A673 (cell line): ENCODE measurements around the gene DCUN1D4. TPM values are rescaled to one million over a fixed set of nuclear protein-coding genes. Genes with fewer than 3 reads are reported as not detected.
"Not testable (repeated sequence)": the region's sequence is repeated elsewhere in the genome, so short reads cannot be mapped to it uniquely, and the experiment has no call there.

ENCODE experiments used
- BruUV-seq: library from RNA; stranded (reverse); fragments of 400-500 nt; replicated peaks from 2 replicates; lab custom pipeline; 2021; lab: Mats Ljungman, UMichigan
- CTCF ChIA-PET: fragments of 300-600 bp; sonication (Branson Sonifier 250); formaldehyde crosslinking; loops from one replicate; lab custom pipeline; 2022; ENCODE audit warnings: antibody characterized with exemption; lab: Charles Lee
- POLR2A ChIA-PET: fragments of 300-600 bp; sonication (Branson Sonifier 250); formaldehyde crosslinking; loops from one replicate; lab custom pipeline; 2022; ENCODE audit warnings: antibody characterized with exemption; ENCODE audit not compliant: low non-redundant PET; lab: Charles Lee
- DNase-seq: peaks from one replicate; pipeline ENCODE4 v3.0.0-alpha.2; 2015; ENCODE audit warnings: low spot score
- H3K27ac ChIP-seq: fragments of 200-600 bp; sonication (generic); 2 replicates; pipeline ENCODE4 v1.5.1; 2016; ENCODE audit warnings: mixed run types, low read depth, mild to moderate bottlenecking, mixed read lengths, antibody characterized with exemption, low read length; ENCODE audit not compliant: poor library complexity, severe bottlenecking
- H3K27me3 ChIP-seq: fragments of 200-600 bp; sonication (generic); replicated peaks from 2 replicates; pipeline ENCODE4 v1.6.1; 2017; ENCODE audit warnings: mixed run types, low read depth, mild to moderate bottlenecking, mixed read lengths, antibody characterized with exemption, low read length; ENCODE audit not compliant: insufficient read depth, poor library complexity
- H3K36me3 ChIP-seq: fragments of 200-600 bp; sonication (generic); 2 replicates; pipeline ENCODE4 v1.6.1; 2016; ENCODE audit warnings: mixed run types, mild to moderate bottlenecking, mixed read lengths, antibody characterized with exemption, low read length; ENCODE audit not compliant: insufficient read depth, poor library complexity, severe bottlenecking
- H3K4me1 ChIP-seq: fragments of 200-600 bp; sonication (generic); 2 replicates; pipeline ENCODE4 v1.6.1; 2017; ENCODE audit warnings: mixed run types, mild to moderate bottlenecking, mixed read lengths, antibody characterized with exemption, low read length; ENCODE audit not compliant: insufficient read depth, poor library complexity, severe bottlenecking
- H3K4me3 ChIP-seq: fragments of 200-600 bp; sonication (generic); 2 replicates; pipeline ENCODE4 v1.5.1; 2016; ENCODE audit warnings: low read depth, mixed run types, mild to moderate bottlenecking, mixed read lengths, low read length; ENCODE audit not compliant: poor library complexity, severe bottlenecking
- H3K9me3 ChIP-seq: fragments of 200-600 bp; sonication (generic); 2 replicates; pipeline ENCODE4 v1.6.1; 2016; ENCODE audit warnings: mixed run types, low read depth, mild to moderate bottlenecking, mixed read lengths, antibody characterized with exemption, low read length; ENCODE audit not compliant: poor library complexity, severe bottlenecking
- EZH2 ChIP-seq: fragments of 200-600 bp; sonication (generic); IDR thresholded peaks from 2 replicates; pipeline ENCODE4 v1.6.1; 2017; ENCODE audit warnings: borderline replicate concordance, low read depth, mild to moderate bottlenecking, mixed read lengths, antibody characterized with exemption, low read length; ENCODE audit not compliant: poor library complexity, severe bottlenecking
- intact Hi-C: fragments of 100-400 bp; cut with micrococcal nuclease; formaldehyde crosslinking; loops from one replicate; pipeline ENCODE4 v1.10.0; 2022; ENCODE audit not compliant: unreplicated experiment
- total RNA-seq: library from RNA; stranded (reverse); gene quantifications from 2 replicates; pipeline ENCODE4 v1.2.3, GENCODE V29; 2021
- TF ChIP-seq, protein P1 (sequence below): fragments of 300-800, 200-600 bp; sonication (generic); conservative IDR thresholded peaks from 2 replicates; pipeline ENCODE4 v1.5.1; 2017; ENCODE audit warnings: low read depth, mild to moderate bottlenecking, antibody characterized with exemption, low read length, moderate library complexity, mixed read lengths

DCUN1D4 gene
- total RNA-seq, 1 experiment from 2014 or later, result 21.5 TPM

DNA sequence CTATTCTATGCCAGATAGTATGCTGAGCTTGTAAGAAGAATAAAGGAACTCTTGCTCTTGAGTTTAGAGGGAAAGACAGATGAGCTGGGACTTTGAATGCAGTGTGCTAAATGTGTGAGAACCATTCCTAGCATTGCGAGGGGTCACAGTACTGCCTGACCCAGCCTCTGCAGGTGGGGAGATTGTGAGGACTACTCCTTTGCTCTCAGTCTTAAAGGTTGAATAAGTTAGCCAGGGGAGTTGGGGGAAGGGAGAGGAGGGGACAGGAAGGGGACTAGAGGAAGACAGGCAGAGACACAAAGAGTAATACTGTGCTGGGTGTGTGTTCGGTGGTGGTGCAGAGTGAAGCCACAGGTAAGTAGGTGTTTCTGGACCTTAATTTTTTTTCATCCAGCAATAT lies 41.7 kb downstream of the DCUN1D4 start:
- intact Hi-C loops, result no loop called here
- Histone ChIP-seq H3K27me3 (no peaks in the 10 kb centered on the region), H3K4me1 (no peaks in the 10 kb centered on the region), H3K4me3 (no peak overlapping the region), H3K9me3 (no peaks in the 10 kb centered on the region), H3K36me3 (peaks cover 3% of the 10 kb centered on the region), H3K27ac (no peak overlapping the region)
- BruUV-seq, result no TSS peak
- DNase-seq, result no peak
- POLR2A ChIA-PET, result no interaction called here
- CTCF ChIA-PET, result no interaction called here
- TF ChIP-seq EZH2, result no peak
- TF ChIP-seq, protein P1, sequence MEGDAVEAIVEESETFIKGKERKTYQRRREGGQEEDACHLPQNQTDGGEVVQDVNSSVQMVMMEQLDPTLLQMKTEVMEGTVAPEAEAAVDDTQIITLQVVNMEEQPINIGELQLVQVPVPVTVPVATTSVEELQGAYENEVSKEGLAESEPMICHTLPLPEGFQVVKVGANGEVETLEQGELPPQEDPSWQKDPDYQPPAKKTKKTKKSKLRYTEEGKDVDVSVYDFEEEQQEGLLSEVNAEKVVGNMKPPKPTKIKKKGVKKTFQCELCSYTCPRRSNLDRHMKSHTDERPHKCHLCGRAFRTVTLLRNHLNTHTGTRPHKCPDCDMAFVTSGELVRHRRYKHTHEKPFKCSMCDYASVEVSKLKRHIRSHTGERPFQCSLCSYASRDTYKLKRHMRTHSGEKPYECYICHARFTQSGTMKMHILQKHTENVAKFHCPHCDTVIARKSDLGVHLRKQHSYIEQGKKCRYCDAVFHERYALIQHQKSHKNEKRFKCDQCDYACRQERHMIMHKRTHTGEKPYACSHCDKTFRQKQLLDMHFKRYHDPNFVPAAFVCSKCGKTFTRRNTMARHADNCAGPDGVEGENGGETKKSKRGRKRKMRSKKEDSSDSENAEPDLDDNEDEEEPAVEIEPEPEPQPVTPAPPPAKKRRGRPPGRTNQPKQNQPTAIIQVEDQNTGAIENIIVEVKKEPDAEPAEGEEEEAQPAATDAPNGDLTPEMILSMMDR, result no peak

DNA sequence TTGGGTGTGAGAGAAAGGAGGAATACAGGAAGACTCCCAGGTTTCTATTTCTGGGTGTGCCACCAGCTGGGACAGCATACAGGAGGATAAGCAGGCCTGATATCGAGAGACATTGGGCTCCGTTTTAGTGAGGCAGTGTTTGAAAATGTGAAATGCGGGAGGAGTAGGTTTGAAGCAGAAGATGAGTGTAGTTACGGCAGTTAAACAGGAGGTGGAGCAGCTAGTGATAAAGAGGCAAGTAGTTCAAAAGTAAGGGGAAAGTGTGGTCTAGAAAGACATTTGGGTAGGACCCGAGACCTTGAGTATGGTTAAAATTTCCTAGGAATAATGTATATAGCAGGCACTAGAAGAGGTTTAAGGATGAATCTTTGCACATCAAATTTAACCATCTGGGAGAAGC lies 42.4 kb downstream of the DCUN1D4 start:
- BruUV-seq, result no TSS peak
- TF ChIP-seq, protein P1, result peak; percentile 40
- TF ChIP-seq EZH2, result no peak
- Histone ChIP-seq H3K27me3 (no peaks in the 10 kb centered on the region), H3K4me3 (no peak overlapping the region), H3K36me3 (peaks cover 3% of the 10 kb centered on the region), H3K9me3 (no peaks in the 10 kb centered on the region), H3K27ac (no peak overlapping the region), H3K4me1 (no peaks in the 10 kb centered on the region)
- DNase-seq, result peak; percentile 27
- ChIA-PET POLR2A (no interaction called here), CTCF (no interaction called here)
- intact Hi-C loops, result no loop called here

DNA sequence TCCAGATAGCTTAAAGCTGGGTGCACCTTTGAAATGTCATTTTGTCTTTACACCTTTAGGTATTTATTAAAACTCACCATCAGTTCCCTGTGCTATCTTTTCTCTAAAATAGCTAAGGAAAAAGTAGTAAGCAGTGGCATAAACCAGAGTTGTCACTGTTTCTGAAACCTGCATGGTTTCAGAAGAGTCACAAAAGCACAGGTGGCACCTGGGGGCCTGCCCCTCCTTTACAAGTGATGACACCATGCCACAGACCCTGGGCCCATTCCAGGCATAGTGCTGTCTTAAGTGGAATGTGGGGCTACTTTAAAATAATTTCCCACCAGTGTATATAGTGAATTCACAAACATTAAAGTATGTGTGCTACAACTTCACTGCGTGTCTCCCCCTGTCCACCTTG lies 47.8 kb downstream of the DCUN1D4 start:
- DNase-seq, result no peak
- Histone ChIP-seq H3K4me1 (no peaks in the 10 kb centered on the region), H3K36me3 (peaks cover 3% of the 10 kb centered on the region), H3K4me3 (no peak overlapping the region), H3K27ac (no peak overlapping the region), H3K27me3 (no peaks in the 10 kb centered on the region), H3K9me3 (no peaks in the 10 kb centered on the region)
- BruUV-seq, result no TSS peak
- intact Hi-C loops, result no loop called here
- ChIA-PET POLR2A (no interaction called here), CTCF (no interaction called here)
- TF ChIP-seq, protein P1, result no peak
- no peak for TF ChIP-seq EZH2

DNA sequence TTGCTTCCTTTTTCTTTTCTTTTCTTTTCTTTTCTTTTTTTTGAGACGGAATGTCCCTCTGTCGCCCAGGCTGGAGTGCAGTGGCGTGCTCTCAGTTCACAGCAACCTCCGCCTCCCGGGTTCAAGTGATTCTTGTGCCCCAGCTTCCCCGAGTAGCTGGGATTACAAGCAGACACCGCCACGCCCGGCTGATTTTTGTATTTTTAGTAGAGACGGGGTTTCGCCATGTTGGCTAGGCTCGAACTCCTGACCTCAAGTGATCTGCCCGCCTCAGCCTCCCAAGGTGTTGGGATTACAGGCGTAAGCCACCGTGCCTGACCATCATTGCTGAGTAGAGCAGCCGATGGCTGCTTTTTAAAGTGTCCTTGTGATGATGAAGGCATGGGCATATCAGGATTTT lies 50.4 kb downstream of the DCUN1D4 start:
- BruUV-seq, intact Hi-C loops, H3K4me1 ChIP-seq, H3K36me3 ChIP-seq, H3K27me3 ChIP-seq, DNase-seq, POLR2A ChIA-PET, H3K4me3 ChIP-seq, CTCF ChIA-PET, H3K27ac ChIP-seq, H3K9me3 ChIP-seq: not testable (repeated sequence)
